GM12873 (cell line): ENCODE data around the gene RAB27B.

Source experiments
- CTCF ChIP-seq: IDR thresholded peaks from 2 replicates; pipeline ENCODE4 v1.5.1; 2012; ENCODE audit warnings: low read depth, mild to moderate bottlenecking, moderate library complexity, low read length, control low read depth; ENCODE audit not compliant: insufficient read depth; ENCODE audit errors: missing control alignments

RAB27B gene

GRCh38 chr18:54790109-54790508 lies 38.2 kb upstream of the RAB27B start:
- no peak for TF ChIP-seq CTCF

- no peak for TF ChIP-seq CTCF
These were observed 36.6 kb upstream of the RAB27B start for GRCh38 chr18:54791657-54792056.

GRCh38 chr18:54792079-54792478 lies 36.2 kb upstream of the RAB27B start:
- TF ChIP-seq CTCF, result no peak

GRCh38 chr18:54794823-54795222 lies 33.5 kb upstream of the RAB27B start:
- TF ChIP-seq CTCF, result no peak

GRCh38 chr18:54798186-54798585 lies 30.1 kb upstream of the RAB27B start:
- TF ChIP-seq CTCF, result no peak

GRCh38 chr18:54801374-54801773 lies 26.9 kb upstream of the RAB27B start:
- TF ChIP-seq CTCF, result no peak

GRCh38 chr18:54802178-54802577 lies 26.1 kb upstream of the RAB27B start:
- no peak for TF ChIP-seq CTCF
